NCI-H446 (cell line): ENCODE data around the gene ASPRV1.
"Not testable (repeated sequence)": the region's sequence is repeated elsewhere in the genome, so short reads cannot be mapped to it uniquely, and the experiment has no call there.

Experiments
- DNase-seq, 2 experiments: peaks; one replicate each; lab custom pipeline; 2025; lab: John Stamatoyannopoulos, UW

The ASPRV1 gene

GRCh38 chr2:69961496-69961895, at the start of gene ASPRV1:
TSS of gene ASPRV1 (minus strand) at chr2:69961631. CDS start at chr2:69961436, 195 bp downstream.
- DNase-seq: no peak

GRCh38 chr2:70010576-70011111, 49.2 kb upstream of the ASPRV1 start:
- no peak for DNase-seq

- no peak for DNase-seq
Measured at GRCh38 chr2:70009762-70010575, 48.5 kb upstream of the ASPRV1 start.

GRCh38 chr2:70008290-70008689, 46.9 kb upstream of the ASPRV1 start:
- no peak for DNase-seq

- DNase-seq: no peak
Measured at GRCh38 chr2:70007151-70007550, 45.7 kb upstream of the ASPRV1 start.

- no peak for DNase-seq
Measured at GRCh38 chr2:70006447-70006784, 45.0 kb upstream of the ASPRV1 start.

GRCh38 chr2:70005752-70006446, 44.5 kb upstream of the ASPRV1 start:
- DNase-seq: no peak

GRCh38 chr2:70005216-70005615, 43.8 kb upstream of the ASPRV1 start:
- no peak for DNase-seq

- no peak for DNase-seq
Measured at GRCh38 chr2:70003093-70003830, 41.8 kb upstream of the ASPRV1 start.

- no peak for DNase-seq
Measured at GRCh38 chr2:70002241-70002899, 40.9 kb upstream of the ASPRV1 start.

- DNase-seq: not testable (repeated sequence)
Measured at GRCh38 chr2:70000529-70000928, 39.1 kb upstream of the ASPRV1 start.

GRCh38 chr2:69998761-69999160, 37.3 kb upstream of the ASPRV1 start:
- DNase-seq: no peak

GRCh38 chr2:69997015-69997830, 35.8 kb upstream of the ASPRV1 start:
- no peak for DNase-seq

GRCh38 chr2:69995511-69995910, 34.1 kb upstream of the ASPRV1 start:
- DNase-seq: no peak

- DNase-seq: no peak
Measured at GRCh38 chr2:69994166-69994565, 32.7 kb upstream of the ASPRV1 start.

- DNase-seq: no peak
Measured at GRCh38 chr2:69993708-69994107, 32.3 kb upstream of the ASPRV1 start.

- DNase-seq: no peak
Measured at GRCh38 chr2:69993048-69993565, 31.7 kb upstream of the ASPRV1 start.

- no peak for DNase-seq
Measured at GRCh38 chr2:69992310-69993047, 31.0 kb upstream of the ASPRV1 start.

GRCh38 chr2:69989441-69990105, 28.1 kb upstream of the ASPRV1 start:
- no peak for DNase-seq

GRCh38 chr2:69989009-69989408, 27.6 kb upstream of the ASPRV1 start:
- no peak for DNase-seq
